H1 (cell line): ENCODE results near the gene ELL2. TPM values are rescaled to one million over a fixed set of nuclear protein-coding genes. Genes with fewer than 3 reads are reported as not detected.

Experiments
- RAD21 ChIP-seq, 2 experiments: IDR thresholded peaks in 1 of 2; conservative IDR thresholded peaks in 1 of 2; 2 replicates each; pipeline ENCODE4 v1.6.1; 2011; ENCODE audit warnings: low read depth in 2 of 2, low read length in 2 of 2, improper control_type of control experiment in 1 of 2, inconsistent platforms in 1 of 2, mild to moderate bottlenecking in 1 of 2, moderate library complexity in 1 of 2
- TAF1 ChIP-seq: IDR thresholded peaks from 2 replicates; pipeline ENCODE4 v1.6.1; 2011; ENCODE audit warnings: mild to moderate bottlenecking, low read depth, low read length
- polyA plus RNA-seq, 7 experiments: library from polyadenylated mRNA; depleted of rRNA in 3 of 7; stranded (reverse) in 5 of 7; unstranded in 2 of 7; fragments of >200 nt in 5 of 7; fragments of 200-250 nt in 2 of 7; gene quantifications; 1 replicate in 5 of 7; 2 replicates in 1 of 7; 4 replicates in 1 of 7; pipeline versions ENCODE4 v1.2.1 to v1.2.3, GENCODE V29; 2011 to 2013; ENCODE audit warnings: missing spikeins in 2 of 7, mixed read lengths in 2 of 7
- total RNA-seq: library from RNA; stranded (reverse); fragmentation: NEBNext Ultra II Directional; extraction: Animal tissue kit (Norgen Biotek cat#: 25700); gene quantifications from 2 replicates; pipeline ENCODE4 v1.2.1, GENCODE V29; 2021

Gene ELL2
- total and polyA plus RNA-seq, 2 of the 8 experiments (the other 6 are each of a cell fraction or from before 2014, with no cell fraction given), result 6.3 to 29.4 TPM

GRCh38 chr5:95928724-95929253, 32.9 kb downstream of the ELL2 start (continued):
- TF ChIP-seq TAF1 (no peak), RAD21 (IDR thresholded peaks at IDR 0.05 in 1 of 2, conservative IDR thresholded peaks at IDR 0.05 in 1 of 2; ENCODE audit: low read depth in 2 of 2, low read length in 2 of 2) (no peak)
